ENCODE results near the gene LSM14B.

DNA sequence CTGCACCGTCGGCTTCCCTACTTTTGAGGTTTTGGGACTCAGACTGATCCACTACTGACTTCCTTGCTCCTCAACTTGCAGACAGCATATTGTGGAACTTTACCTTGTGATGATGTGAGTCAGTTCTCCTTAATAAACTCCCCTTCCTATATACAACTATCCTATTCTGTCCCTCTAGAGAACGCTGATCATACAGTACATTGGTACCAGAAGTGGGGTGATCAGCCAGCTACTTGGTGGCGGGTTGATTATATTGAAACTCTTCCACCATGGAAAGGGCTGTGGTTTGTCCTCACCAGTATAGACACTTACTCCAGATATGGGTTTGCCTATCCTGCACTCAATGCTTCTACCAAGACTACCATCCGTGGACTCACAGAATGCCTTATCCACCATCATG lies 49.0 kb upstream of the LSM14B start:
- TF ChIP-seq CTCF (IDR thresholded peaks at IDR 0.05 in 4 of 5, conservative IDR thresholded peaks at IDR 0.05 in 1 of 5) (no peak), POLR2A (IDR thresholded peaks at IDR 0.05) (no peak)
